ENCODE results near the gene ENOX1.

The ENOX1 gene

DNA sequence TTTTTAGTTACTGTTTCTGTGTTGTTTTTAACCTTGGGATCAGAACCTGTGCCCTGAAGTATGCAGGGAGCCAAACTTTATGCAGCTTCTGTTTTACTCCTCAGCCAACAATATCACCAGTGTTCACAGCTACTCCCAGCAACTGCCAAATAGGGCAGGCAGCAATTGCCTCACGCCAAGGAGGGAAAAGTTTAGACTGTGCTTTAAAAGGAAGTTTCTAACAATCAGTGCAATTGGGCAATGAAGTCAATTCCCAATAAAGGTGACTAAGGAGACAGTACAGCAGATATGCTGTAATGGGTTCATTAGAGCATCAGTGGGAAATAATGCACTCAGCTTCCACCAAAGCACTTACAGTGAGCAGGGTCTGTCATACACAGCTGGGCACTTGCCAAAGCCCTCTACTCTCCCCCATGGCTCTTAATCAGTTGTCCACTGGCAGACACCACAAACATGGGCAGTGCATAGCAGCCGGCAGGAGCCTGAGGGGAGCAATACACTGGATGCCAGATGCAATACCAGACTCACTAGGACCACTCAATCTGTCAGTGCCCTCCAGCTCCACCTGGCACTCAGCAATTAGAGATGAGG, 19.3 kb downstream of the ENOX1 start:
- H3K27me3 ChIP-seq (ENCODE audit: insufficient read depth, low read length) = 0 out of 2 replicates have a peak, but pooled peaks cover 6% of the 10 kb centered on the region
- no peaks in the 10 kb centered on the region for H3K4me1 ChIP-seq (ENCODE audit: control insufficient read depth, insufficient read depth, low read length, unreplicated experiment)
- H3K79me2 ChIP-seq (ENCODE audit: control insufficient read depth, insufficient read depth, low read length, unreplicated experiment) = no peaks in the 10 kb centered on the region
- no peaks in the 10 kb centered on the region for H3K36me3 ChIP-seq (ENCODE audit: insufficient read depth, low read length)
- H3K27ac ChIP-seq (ENCODE audit: low read depth, low read length) = no peak overlapping the region
- H3K4me3 ChIP-seq (ENCODE audit: low read depth, low read length) = no peak overlapping the region
- H2AFZ ChIP-seq (ENCODE audit: low read length, unreplicated experiment) = no peak overlapping the region

DNA sequence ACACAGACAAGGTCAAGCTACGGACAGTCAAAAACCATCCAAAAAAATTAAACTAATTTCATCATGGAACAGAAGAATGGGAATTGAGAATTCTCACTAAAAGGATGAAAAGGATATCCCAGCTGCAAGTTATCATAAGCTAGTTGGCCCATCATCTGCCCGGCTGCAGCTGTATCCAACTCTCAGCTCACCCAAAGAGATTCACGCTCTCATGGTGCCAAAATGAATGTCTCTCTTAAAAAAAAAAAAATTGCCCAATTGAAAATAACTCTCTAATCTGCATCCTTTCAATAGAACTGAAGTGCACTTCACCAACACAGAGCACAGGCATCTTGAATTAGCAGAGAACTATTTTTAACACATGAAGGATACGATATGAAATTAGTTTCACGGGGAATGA, 20.0 kb downstream of the ENOX1 start:
- Histone ChIP-seq H3K4me3 (ENCODE audit: low read depth, low read length) (no peak overlapping the region), H3K4me1 (ENCODE audit: control insufficient read depth, insufficient read depth, low read length, unreplicated experiment) (no peaks in the 10 kb centered on the region), H3K79me2 (ENCODE audit: control insufficient read depth, insufficient read depth, low read length, unreplicated experiment) (no peaks in the 10 kb centered on the region), H3K36me3 (ENCODE audit: insufficient read depth, low read length) (no peaks in the 10 kb centered on the region), H3K27ac (ENCODE audit: low read depth, low read length) (no peak overlapping the region), H2AFZ (ENCODE audit: low read length, unreplicated experiment) (no peak overlapping the region), H3K27me3 (ENCODE audit: insufficient read depth, low read length) (0 out of 2 replicates have a peak, but pooled peaks cover 6% of the 10 kb centered on the region)

DNA sequence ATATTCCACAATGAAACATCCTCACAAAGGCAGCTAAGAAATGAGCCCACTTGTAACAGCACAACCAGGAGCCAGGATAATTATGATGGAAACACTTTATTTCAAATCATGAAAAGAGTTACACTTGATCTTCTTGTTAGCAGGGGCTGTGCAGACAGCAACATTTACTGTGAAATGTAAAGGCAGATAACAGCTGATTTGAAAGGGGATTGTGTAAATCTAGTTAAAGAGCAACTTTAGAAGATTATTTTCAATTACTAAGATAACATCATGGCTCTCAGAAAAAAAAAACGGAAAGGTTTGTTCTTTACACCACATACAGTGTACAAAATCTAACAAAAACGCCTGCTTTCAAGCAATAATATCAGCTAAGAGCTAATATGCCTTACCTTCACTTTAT, 22.4 kb downstream of the ENOX1 start:
- no peak overlapping the region for H2AFZ ChIP-seq (ENCODE audit: low read length, unreplicated experiment)
- H3K27me3 ChIP-seq (ENCODE audit: insufficient read depth, low read length) = 0 out of 2 replicates have a peak, but pooled peaks cover 6% of the 10 kb centered on the region
- H3K4me3 ChIP-seq (ENCODE audit: low read depth, low read length) = no peak overlapping the region
- no peaks in the 10 kb centered on the region for H3K4me1 ChIP-seq (ENCODE audit: control insufficient read depth, insufficient read depth, low read length, unreplicated experiment)
- no peaks in the 10 kb centered on the region for H3K36me3 ChIP-seq (ENCODE audit: insufficient read depth, low read length)
- no peak overlapping the region for H3K27ac ChIP-seq (ENCODE audit: low read depth, low read length)
- H3K79me2 ChIP-seq (ENCODE audit: control insufficient read depth, insufficient read depth, low read length, unreplicated experiment) = no peaks in the 10 kb centered on the region

DNA sequence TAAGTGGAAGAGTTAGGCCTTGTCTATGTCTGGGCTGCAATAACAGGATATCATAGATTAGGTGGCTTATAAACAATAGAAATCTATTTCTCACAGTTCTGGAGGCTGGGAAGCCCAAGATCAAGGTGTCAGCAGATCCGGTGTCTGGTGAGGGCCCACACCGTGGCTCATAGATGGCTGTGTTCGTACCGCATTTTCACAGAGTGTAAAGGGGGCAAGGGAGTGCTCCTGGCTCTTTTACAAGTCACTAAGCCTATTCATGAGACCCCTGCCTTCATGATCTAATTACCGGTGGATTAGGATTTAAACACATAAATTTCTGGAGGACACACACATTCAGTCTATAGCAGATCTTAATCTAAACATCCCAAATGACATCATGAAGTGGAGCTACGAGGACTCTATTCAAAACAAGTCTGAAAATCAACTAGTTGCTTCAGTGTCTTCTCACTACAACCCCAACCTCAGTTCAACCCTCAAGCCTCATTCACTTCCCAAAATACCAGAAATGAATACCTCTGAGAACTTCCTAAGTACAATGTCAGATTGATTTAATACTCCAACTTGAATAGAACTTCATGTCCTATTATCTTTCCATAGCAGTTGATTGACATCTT, 23.5 kb downstream of the ENOX1 start:
- Histone ChIP-seq H3K27me3 (ENCODE audit: insufficient read depth, low read length) (0 out of 2 replicates have a peak, but pooled peaks cover 6% of the 10 kb centered on the region), H3K79me2 (ENCODE audit: control insufficient read depth, insufficient read depth, low read length, unreplicated experiment) (no peaks in the 10 kb centered on the region), H3K4me3 (ENCODE audit: low read depth, low read length) (no peak overlapping the region), H3K36me3 (ENCODE audit: insufficient read depth, low read length) (no peaks in the 10 kb centered on the region), H3K4me1 (ENCODE audit: control insufficient read depth, insufficient read depth, low read length, unreplicated experiment) (no peaks in the 10 kb centered on the region), H3K27ac (ENCODE audit: low read depth, low read length) (no peak overlapping the region), H2AFZ (ENCODE audit: low read length, unreplicated experiment) (no peak overlapping the region)

DNA sequence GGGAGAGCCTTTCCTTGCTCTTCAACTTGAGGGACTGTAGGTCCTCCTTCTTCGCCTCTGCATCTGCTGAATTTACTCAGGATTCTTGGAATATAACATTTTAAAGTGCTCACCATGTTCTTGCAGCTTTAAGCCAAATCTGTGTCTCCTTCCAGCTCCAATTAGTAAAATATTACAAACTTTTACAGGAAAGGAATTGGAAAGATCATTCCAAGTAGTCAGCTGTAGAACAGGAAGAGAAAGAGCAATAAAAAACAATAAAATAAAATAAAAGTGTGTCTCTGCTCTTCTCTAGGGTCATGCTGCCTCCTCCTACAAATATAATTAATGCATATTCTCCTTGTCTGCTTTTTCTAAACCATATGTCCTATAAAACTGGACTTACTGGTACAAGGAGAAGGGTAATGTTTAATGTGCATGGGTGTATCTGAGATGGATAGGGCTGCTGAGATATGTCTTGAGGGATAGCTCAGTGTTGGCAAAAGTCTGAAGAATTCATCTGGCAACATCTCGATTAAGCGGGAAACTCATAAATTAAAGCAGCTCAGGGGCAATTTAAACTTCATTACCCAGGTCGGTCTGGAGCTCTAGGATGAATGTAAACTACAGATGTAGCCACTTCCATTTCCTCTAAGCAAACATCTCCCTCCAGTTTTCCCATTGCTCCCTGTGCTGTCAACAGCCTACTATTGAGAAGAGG, 25.0 kb downstream of the ENOX1 start:
- H3K27me3 ChIP-seq (ENCODE audit: insufficient read depth, low read length) = 0 out of 2 replicates have a peak, but pooled peaks cover 6% of the 10 kb centered on the region
- H3K4me1 ChIP-seq (ENCODE audit: control insufficient read depth, insufficient read depth, low read length, unreplicated experiment) = no peaks in the 10 kb centered on the region
- no peaks in the 10 kb centered on the region for H3K79me2 ChIP-seq (ENCODE audit: control insufficient read depth, insufficient read depth, low read length, unreplicated experiment)
- H3K27ac ChIP-seq (ENCODE audit: low read depth, low read length) = no peak overlapping the region
- no peaks in the 10 kb centered on the region for H3K36me3 ChIP-seq (ENCODE audit: insufficient read depth, low read length)
- no peak overlapping the region for H2AFZ ChIP-seq (ENCODE audit: low read length, unreplicated experiment)
- no peak overlapping the region for H3K4me3 ChIP-seq (ENCODE audit: low read depth, low read length)

DNA sequence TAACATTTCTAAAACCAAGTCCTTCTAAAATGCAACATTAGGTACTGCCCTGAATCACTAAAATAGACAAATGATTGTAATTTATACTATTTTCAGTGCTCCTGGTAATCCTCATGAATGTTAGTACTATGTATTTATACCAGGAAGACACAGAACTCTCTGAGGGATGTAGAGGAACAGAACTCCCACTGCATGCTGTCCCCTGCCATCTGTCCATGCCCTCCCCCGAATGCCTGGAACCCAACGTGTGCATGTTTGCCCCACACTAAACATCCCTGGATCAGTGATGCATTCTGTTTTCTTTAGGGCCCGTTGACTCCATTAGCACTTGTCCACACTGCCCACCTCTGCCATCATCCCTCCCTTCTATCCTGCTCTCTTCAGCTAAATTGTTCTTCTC, 26.5 kb downstream of the ENOX1 start:
- Histone ChIP-seq H3K27ac (ENCODE audit: low read depth, low read length) (no peak overlapping the region), H3K36me3 (ENCODE audit: insufficient read depth, low read length) (no peaks in the 10 kb centered on the region), H3K79me2 (ENCODE audit: control insufficient read depth, insufficient read depth, low read length, unreplicated experiment) (no peaks in the 10 kb centered on the region), H3K4me1 (ENCODE audit: control insufficient read depth, insufficient read depth, low read length, unreplicated experiment) (no peaks in the 10 kb centered on the region), H3K27me3 (ENCODE audit: insufficient read depth, low read length) (no peaks in the 10 kb centered on the region), H3K4me3 (ENCODE audit: low read depth, low read length) (no peak overlapping the region), H2AFZ (ENCODE audit: low read length, unreplicated experiment) (no peak overlapping the region)

DNA sequence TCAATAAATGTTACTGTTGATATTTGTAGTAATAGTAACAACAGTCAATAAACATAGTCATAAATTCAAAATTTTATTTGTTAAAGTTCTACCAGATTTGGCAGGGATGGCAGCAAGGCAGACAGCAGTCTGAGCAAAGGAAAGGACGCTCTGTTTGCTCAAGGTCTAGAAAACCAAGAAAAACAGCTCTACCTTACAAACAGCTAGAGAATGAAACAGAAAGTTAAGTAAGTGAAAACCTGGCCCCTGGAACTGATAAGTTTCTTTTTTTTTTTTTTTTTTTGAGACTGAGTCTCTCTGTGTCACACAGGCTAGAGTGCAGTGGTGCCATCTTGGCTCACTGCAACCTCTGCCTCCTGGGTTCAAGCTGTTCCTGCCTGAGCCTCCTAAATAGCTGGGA, 27.9 kb downstream of the ENOX1 start:
- H2AFZ ChIP-seq (ENCODE audit: low read length, unreplicated experiment) = no peak overlapping the region
- H3K36me3 ChIP-seq (ENCODE audit: insufficient read depth, low read length) = no peaks in the 10 kb centered on the region
- no peaks in the 10 kb centered on the region for H3K4me1 ChIP-seq (ENCODE audit: control insufficient read depth, insufficient read depth, low read length, unreplicated experiment)
- H3K27ac ChIP-seq (ENCODE audit: low read depth, low read length) = no peak overlapping the region
- no peaks in the 10 kb centered on the region for H3K79me2 ChIP-seq (ENCODE audit: control insufficient read depth, insufficient read depth, low read length, unreplicated experiment)
- no peaks in the 10 kb centered on the region for H3K27me3 ChIP-seq (ENCODE audit: insufficient read depth, low read length)
- H3K4me3 ChIP-seq (ENCODE audit: low read depth, low read length) = no peak overlapping the region

DNA sequence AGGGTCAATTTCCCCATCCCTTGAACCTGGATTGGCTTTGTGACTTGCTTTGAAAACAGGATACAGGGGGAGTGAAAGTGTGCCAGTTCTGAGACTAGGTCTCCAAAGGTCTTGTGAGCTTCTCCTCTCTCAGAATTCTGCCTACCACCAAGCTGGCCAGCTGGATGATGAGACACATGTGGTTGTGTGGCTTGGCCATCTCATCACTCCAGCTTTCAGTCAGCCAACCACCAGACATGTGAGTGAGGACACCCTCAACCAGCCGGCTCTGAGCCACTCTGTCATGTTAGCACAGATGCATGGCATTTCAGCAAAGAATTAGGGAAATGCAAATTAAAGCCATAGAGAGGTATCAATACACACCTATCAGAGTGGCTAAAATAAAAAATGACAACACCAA, 29.5 kb downstream of the ENOX1 start:
- H3K27me3 ChIP-seq (ENCODE audit: insufficient read depth, low read length) = no peaks in the 10 kb centered on the region
- H3K27ac ChIP-seq (ENCODE audit: low read depth, low read length) = no peak overlapping the region
- no peaks in the 10 kb centered on the region for H3K79me2 ChIP-seq (ENCODE audit: control insufficient read depth, insufficient read depth, low read length, unreplicated experiment)
- H3K4me3 ChIP-seq (ENCODE audit: low read depth, low read length) = no peak overlapping the region
- H3K4me1 ChIP-seq (ENCODE audit: control insufficient read depth, insufficient read depth, low read length, unreplicated experiment) = no peaks in the 10 kb centered on the region
- no peak overlapping the region for H2AFZ ChIP-seq (ENCODE audit: low read length, unreplicated experiment)
- H3K36me3 ChIP-seq (ENCODE audit: insufficient read depth, low read length) = no peaks in the 10 kb centered on the region

DNA sequence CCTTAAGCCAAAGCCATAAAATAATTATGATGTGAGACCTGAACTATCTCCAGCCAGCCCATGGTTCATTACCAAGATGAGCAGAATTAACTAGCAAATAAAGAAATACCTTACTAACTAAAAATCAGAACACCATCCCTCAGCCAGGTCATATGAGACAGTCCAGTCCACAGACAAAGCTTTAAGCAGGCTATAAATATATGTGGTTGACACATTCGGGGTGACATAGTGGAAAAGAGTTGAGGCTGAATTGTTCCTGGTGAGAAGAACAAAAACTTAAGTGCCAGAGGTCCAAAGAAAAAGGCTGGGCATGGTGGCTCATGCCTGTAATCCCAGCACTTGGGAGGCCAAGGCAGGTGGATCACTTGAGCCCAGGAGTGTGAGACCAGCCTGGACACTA, 30.9 kb downstream of the ENOX1 start:
- no peak overlapping the region for H3K4me3 ChIP-seq (ENCODE audit: low read depth, low read length)
- no peak overlapping the region for H2AFZ ChIP-seq (ENCODE audit: low read length, unreplicated experiment)
- H3K27me3 ChIP-seq (ENCODE audit: insufficient read depth, low read length) = no peaks in the 10 kb centered on the region
- H3K27ac ChIP-seq (ENCODE audit: low read depth, low read length) = no peak overlapping the region
- no peaks in the 10 kb centered on the region for H3K36me3 ChIP-seq (ENCODE audit: insufficient read depth, low read length)
- no peaks in the 10 kb centered on the region for H3K79me2 ChIP-seq (ENCODE audit: control insufficient read depth, insufficient read depth, low read length, unreplicated experiment)
- H3K4me1 ChIP-seq (ENCODE audit: control insufficient read depth, insufficient read depth, low read length, unreplicated experiment) = no peaks in the 10 kb centered on the region

DNA sequence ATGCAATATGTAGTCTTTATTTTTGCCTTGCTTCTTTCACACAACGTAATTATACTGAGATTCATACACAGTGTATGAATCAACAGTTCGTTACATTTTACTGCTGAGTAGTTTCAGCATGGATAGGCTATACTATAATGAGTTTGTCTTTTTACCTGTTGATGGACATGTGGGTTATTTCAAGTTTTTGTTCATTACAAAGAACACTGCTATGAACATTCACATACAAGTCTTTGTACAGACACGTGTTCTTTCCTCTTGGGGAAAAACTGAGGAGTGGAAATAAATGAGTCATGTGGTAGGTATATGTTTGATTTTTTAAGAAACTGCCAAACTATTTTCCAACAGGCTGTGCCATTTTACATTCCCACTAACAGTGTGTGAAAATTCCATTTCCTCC, 35.1 kb downstream of the ENOX1 start:
- no peak overlapping the region for H3K4me3 ChIP-seq (ENCODE audit: low read depth, low read length)
- H3K36me3 ChIP-seq (ENCODE audit: insufficient read depth, low read length) = no peaks in the 10 kb centered on the region
- H3K27ac ChIP-seq (ENCODE audit: low read depth, low read length) = no peak overlapping the region
- no peak overlapping the region for H2AFZ ChIP-seq (ENCODE audit: low read length, unreplicated experiment)
- H3K27me3 ChIP-seq (ENCODE audit: insufficient read depth, low read length) = no peaks in the 10 kb centered on the region
- no peaks in the 10 kb centered on the region for H3K79me2 ChIP-seq (ENCODE audit: control insufficient read depth, insufficient read depth, low read length, unreplicated experiment)
- H3K4me1 ChIP-seq (ENCODE audit: control insufficient read depth, insufficient read depth, low read length, unreplicated experiment) = no peaks in the 10 kb centered on the region

DNA sequence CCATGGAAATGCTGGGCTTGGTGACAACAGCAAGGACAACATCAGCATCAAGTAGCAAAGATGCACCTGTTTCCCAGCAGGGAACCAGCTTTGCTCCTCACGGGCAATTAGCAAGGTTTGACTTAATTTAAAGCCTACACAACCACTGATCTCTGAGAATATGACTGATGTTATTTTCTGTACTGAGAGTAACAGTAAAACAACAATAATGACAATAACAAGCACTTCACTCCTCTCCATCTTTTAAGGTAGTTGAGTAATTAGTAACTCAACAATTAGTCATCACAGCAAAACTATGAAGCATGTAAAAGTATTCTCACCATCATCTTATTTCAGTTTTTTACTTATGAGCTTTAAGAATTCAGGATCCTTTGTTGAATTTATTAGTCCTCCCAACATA, 37.3 kb downstream of the ENOX1 start:
- no peaks in the 10 kb centered on the region for H3K79me2 ChIP-seq (ENCODE audit: control insufficient read depth, insufficient read depth, low read length, unreplicated experiment)

More for the DNA sequence above, 37.3 kb downstream of the ENOX1 start:
- H3K4me1 ChIP-seq (ENCODE audit: control insufficient read depth, insufficient read depth, low read length, unreplicated experiment) = no peaks in the 10 kb centered on the region
- H3K4me3 ChIP-seq (ENCODE audit: low read depth, low read length) = no peak overlapping the region
- H3K36me3 ChIP-seq (ENCODE audit: insufficient read depth, low read length) = no peaks in the 10 kb centered on the region
- H3K27me3 ChIP-seq (ENCODE audit: insufficient read depth, low read length) = no peaks in the 10 kb centered on the region
- no peak overlapping the region for H3K27ac ChIP-seq (ENCODE audit: low read depth, low read length)
- no peak overlapping the region for H2AFZ ChIP-seq (ENCODE audit: low read length, unreplicated experiment)

Data from ACC112 (cell line).